ENCODE results near the gene CD47.

CD47 gene

DNA sequence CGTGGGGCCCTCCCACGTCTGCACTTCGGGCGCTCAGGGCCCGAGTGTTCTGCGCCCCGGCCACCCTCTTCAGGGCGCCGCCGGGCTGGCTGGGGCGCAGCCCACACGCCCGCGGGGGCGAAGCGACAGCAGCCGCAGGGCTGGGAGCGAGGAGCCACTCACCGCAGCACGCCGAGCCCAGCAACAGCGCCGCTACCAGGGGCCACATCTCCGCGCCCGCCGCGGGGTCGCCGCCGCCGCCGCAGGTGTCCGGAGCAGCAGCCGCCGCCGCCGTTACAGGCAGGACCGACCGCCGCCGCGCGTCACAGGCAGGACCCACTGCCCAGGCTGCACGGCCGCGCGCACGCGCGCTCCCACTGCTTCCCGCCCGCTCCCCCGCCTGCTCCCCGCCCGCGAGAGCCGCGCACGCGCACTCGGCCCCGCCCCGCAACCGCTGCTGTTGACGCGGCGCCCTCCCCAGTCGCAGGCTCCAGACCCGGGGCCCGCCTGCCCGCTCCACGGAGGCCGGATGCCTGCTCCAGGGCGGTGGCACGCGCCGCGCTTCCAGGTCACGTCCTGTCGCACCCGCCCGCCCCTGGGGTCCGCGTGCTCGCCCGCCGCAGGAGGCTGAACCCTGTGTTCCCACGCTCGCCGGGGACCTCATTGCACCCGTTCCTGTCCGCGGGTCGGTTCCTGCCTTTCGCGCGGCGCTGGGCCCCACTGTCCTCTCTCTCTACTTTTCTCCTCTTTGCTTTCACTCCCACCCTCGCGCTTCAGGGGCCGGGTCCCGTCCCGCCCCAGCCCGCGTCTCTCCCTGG is at the start of gene CD47:
Gene CD47 (minus strand): TSS at position 331 of the 797 bp plus-strand sequence. CDS start 123 bp downstream, at position 208.
- no peak for DNase-seq (ENCODE audit: low read depth)

DNA sequence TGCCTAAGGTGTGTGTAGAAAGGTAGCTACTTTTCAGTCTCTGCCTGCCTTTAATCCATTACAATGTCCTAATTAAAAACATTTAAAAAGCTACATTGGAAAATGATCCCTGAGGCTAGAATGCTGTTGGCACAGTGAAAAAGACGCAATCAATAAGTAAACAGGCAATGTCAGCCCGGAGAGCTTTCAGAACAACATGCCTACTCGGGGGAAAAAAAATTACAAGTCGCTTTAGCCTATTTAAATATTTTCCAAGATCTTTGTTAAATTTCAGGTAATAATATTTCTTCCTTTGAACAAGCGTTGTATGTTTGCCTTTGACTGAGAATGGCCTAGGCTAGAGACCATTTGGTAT is 46.6 kb upstream of the CD47 start:
- DNase-seq (ENCODE audit: low read depth), result no peak

DNA sequence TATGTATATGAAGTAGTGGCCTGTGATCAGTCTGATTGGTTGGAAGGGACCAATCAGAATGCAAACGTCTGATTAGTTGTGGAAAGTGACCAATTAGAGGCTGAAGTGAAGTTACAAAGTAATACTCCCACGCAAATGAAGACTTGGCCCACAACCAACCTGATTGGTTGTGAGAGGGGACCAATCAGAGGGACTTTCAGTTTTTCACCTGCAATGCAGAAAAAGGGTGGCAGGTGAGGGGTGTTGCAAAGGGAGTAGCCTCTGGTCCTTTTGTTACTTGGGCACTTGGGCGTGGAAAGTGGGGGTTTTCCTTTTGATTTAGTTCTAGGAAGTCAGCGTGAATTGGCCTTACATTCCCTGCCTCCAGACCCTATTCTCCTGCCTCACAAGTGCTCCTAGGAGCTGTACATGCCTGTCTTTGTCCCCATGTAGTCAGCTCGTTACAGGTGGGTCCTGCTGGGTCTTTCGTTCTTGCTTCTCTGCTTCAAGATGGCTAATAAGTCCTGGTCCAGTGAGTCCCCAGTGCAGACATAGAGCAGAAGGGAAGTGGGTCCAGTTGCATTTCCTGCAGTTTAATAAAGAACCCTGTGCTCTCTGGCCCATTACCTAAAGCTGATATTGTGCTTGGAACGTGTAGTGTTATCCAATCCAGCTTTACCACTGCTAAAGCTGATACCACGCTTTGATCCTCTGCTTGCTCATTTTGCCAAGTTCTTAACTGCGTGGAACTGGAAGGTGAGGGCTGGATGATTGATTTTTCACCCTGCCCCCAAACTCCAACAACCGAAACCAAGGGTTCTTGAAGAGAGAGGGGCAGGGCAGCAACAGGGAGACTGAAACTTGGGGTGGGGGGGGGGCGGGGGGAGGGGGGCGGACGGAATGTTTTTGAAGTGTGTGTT is 46.0 kb upstream of the CD47 start:
- no peak for DNase-seq (ENCODE audit: low read depth)

DNA sequence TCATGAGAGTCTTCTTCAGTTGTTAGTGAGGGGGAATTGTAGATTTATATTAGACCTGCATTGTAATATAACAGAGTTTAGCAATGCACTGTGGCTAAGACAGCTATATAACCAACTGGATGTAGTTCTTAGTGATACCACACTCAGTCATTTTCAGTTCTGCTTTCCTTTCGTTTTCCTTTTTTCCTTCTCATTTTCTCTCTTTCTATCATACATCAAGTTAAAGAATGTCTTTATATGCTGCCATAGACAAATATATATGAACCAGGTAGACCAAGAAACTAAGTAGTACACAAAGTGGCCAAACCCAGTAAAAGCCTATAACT is 43.7 kb upstream of the CD47 start:
- DNase-seq (ENCODE audit: low read depth), result no peak

DNA sequence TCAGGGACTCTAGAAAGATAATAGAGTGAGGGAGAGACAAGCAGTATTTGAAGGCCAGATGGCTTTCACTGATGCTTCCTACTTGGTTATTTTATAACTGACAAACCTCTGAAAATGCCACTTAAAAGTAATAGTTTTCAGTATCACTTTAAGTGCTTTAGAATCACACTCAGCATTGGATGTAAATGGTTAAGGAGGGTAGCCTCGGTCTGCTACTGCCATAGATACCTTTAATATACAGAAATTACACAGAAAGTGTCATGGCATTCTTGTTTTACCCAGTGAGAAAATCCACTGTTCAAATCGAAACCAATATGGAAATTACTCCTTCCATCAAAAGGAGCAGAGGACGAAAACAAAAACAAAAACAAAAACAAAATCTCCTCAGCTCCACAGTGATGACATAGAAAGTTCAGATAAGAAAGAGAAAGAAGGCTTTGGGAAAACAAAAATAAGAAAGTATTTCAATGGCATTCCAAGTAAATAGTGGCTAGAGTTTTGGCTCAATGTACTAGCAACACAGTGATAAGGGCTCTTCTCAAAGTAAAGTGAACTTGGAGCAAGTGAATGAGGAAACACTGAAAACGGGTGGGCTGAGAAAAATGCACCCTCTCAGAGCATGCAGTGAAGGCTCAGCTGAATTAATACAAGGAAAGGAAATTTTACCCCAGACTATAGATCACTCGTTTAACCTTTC is 43.2 kb upstream of the CD47 start:
- DNase-seq (ENCODE audit: low read depth), result no peak

DNA sequence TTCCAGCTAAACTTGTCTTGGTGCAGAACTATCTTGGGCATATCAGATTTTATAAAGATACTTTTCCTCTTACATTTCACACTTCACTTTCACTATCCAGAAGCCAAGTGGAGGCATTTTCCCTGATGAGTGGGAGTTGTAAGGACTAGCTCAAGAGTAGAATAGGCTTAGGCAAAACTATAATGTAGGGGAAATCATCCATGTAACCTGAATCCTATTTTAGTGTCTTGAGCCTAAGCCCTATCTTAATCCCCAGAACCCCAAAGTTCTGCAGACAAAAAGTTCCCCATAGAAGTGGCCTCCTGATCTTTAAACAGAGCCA is 42.2 kb upstream of the CD47 start:
- DNase-seq (ENCODE audit: low read depth), result no peak

DNA sequence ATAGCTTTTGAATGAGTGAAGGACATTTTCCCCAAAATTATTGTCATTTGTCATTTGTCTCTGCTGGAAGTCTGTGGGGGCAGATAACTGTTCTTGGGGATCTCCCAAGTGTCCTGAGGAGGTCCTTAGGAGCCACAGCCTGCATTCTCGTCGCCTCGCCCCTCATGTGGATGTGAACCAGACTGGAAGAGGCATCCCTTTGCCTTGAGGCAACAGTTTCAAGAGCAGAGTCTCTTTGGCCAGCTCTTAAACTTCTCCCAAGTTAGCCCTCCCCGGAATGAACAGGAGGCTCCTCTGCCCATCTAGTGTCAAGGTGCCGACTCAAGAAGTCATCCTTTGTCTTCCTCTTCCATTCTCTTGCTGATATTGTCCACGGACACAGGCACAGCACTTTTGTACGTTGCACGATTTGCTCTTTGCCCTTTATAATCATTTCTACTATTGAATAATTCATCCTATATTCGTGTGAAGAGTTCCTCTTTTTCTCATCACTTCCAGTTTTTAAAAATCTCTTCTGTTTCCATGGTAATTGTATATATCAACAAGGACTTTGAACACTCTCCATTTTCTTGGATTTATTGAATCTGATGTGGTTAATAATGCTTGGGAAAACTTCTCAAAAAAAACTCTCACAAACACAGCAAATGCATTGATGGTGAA is 40.8 kb upstream of the CD47 start:
- DNase-seq (ENCODE audit: low read depth), result no peak

DNA sequence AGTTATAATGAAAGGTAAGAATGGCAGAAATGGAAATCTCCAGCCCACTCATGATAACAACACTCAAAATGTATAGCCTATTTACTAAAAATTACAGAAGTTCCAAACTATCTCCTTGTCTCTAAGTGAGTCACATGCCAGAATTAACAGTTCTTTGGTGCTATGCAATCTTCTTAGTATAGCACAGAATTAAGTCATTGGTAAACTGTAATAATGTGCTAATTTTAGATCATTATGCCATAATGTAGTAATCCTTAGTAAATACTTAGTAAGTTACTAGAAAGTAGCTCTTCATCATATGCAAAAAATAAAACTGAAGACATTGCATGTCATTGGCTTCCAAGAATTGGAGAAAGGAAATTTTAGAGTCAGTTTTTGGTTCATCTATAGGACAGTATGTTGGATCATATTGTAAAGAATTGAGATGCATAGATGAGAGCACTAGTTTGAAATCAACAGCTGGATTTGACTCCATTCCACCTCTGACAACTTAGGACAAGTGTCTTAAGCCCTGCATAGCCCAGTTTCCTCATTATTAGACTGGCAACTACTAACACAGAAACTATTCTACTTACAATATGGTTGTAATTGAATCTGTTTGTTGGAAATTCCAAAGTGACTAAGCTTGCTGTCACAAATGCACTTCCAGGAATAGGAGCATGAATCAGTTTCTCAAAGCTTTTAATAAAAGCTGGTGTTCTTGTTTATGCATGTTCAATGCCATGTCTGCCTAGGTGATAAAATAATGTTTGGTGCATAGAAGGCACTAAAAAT is 40.1 kb upstream of the CD47 start:
- DNase-seq (ENCODE audit: low read depth), result peak; percentile 84

DNA sequence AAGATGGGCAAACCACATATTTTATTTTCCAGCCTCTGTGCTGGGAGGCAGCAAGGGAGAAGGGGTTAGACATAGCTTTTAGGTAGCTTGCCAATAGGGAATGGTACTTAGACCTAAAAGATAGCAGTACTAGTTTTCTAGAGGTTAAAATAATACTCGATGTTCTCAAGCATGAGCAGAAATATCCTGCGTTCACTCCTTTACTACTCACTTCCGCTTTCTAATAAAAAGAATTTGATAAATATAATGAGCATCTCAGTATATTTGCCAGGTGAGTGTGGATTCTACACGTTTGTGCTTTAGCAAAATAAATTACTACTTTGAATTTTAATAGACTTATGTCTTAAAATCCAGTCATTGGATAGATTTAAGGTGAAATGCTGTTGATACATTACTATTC is 39.4 kb upstream of the CD47 start:
- DNase-seq (ENCODE audit: low read depth), result no peak

DNA sequence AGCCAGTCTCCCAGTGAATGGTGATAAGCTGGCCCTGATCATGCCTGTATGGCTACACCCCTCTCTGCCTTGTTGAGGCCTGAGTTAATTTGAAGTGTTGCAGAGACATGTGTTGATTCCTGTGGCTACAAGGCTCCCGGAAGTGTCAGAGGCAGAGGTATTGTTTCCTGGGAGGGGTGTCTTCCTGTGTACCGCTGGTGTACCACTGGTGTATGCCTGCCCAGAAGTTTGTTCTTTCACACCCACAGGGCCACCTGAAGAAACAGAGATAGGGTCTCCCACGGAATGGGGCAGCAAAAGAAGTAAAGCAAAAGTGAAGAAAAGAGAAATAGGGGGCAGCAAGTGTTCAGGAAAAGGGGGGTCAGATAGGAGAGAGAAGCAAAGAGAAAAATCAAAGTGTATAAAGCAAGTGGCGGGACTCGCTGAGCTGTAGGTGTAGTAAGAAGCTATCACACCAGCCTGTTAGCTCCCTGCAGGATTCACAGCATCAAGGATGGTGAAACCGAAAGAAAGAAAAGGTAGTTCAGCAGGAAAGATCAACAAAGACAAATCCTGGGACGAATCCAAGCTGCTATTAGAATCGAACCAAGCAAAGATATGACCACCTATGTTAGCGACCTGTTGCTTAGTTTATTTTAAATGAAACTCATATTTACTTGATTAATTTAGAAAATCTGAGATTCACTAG is 36.6 kb upstream of the CD47 start:
- DNase-seq (ENCODE audit: low read depth), result no peak

DNA sequence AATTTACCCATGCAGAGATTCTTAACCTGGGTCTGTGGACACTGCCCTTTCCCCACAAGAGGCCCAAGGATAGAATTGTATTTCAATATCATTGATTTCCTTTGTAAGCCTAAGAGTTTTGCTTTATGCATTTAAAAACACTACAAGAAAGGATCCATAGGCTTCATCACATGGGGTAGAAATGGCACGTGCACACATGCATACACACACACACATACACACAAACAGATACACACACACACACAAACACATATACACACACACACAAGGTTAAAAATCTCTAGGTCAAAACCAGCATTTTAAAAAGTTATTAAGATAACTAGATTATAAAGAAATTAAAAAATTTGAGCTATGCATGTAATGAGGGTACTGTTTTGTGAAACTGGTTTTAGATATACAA is 35.5 kb upstream of the CD47 start:
- no peak for DNase-seq (ENCODE audit: low read depth)

DNA sequence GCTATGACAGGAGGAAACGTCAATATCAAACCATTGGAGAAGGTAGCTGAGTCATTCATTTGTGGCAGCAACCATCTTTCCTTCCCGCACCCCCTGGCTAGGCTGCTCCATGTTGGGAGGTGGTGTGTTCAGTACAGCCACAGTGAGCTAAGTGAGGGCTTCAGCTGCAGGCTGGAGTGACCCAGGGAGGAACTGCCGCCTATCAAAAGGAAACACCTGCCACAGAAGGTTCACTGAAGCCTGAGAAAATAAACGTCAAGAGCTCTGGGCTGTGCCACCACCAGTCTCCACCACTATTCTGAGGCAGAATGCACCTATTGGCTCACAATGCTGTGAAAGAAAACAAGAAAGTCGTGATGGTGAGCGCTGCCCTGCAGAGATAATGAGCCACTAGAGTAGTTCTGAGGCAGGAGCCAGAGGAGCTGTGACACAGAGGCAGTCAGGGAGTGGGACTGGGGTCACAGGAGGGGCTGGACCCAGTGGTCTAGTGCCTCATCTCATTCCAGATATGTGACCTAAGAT is 34.8 kb upstream of the CD47 start:
- DNase-seq (ENCODE audit: low read depth), result no peak

DNA sequence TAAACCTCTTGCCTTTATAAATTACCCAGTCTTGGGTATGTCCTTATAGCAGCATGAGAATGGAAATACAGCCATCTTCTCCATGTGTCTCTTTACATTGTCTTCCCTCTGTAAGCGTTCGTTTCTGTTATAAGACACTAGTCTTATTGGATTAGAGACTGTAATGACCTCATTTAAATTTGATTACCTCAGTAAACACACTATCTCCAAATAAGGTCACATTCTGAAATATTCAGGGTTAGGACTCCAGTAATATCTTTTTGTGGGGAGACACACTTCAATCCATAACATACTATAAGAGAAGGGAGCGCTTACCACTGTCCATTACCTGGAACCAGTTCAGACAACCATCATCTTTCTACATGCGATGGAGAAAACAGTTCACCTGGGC is 34.3 kb upstream of the CD47 start:
- DNase-seq (ENCODE audit: low read depth), result no peak

DNA sequence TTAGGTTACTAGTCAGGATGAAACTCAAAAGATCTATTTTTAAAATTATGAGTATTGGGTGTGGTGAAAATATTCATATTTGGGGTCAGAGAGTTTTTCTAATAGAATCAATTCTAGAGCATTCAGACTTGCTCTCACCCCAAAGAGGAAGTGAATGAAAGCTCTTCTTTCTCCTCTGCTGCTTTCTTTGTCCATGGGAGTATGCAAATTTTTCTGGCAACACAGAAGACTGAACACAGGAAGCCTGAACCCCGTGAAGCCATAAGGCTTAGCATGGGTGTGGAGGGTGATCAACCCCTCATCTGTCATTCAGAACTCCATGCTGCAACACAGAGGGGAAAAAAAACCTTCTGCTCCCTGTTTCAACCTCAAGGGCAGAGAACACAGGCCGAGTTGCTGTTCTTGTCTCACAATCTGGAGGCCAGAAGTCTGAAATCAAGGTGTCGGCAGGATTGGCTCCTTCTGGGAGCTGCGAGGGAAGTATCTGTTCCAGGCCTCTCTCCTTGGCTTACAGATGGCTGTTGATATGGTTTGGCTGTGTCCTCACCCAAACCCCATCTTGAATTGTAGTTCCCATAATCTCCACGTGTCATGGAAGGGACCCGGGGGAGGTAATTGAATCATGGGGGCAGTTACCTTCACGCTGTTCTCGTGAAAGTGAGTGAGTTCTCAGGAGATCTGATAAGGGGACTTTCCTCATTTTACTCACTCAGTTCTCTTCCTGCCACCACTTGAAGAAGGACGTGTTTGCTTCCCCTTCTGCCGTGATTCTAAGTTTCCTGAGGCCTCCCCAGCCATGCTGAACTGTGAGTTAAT is 33.7 kb upstream of the CD47 start:
- no peak for DNase-seq (ENCODE audit: low read depth)

DNA sequence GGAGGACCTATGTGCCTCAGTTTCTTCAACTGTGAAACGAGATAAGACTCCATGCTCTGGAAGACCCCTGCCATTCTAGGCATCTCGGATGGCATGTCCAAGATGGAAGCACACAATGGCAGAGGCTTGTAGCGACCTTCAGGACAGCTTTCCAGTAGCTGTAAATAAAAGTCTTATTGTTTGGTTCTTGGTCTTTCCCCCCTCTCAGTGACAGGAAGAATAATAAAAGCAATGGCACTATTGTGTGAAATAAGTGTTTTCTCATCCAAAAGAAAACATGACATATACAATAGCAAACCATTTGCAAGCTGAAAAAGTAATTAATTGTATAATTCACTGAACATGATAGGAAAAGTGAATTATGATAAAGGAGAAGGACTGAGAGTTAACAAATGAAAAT is 32.5 kb upstream of the CD47 start:
- DNase-seq (ENCODE audit: low read depth), result no peak

DNA sequence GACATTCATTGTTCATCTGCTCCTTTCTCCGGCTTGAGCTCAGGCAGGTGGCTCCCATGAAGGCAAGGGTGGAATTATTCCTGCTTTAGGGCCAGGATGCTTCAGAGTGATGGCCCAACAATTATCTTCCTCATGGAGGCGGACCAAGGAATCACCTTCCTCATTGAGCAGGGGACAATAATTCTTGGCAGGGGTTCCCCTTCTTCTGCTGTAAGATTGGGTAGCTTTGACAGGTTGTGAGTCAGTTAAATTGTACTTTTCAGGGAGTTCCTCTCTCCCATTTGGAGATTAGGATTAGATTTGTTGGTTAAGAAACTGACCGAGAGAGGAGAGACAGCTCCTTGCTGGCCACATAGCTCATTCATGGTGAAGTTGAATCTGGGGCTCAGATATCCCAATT is 31.4 kb upstream of the CD47 start:
- no peak for DNase-seq (ENCODE audit: low read depth)

DNA sequence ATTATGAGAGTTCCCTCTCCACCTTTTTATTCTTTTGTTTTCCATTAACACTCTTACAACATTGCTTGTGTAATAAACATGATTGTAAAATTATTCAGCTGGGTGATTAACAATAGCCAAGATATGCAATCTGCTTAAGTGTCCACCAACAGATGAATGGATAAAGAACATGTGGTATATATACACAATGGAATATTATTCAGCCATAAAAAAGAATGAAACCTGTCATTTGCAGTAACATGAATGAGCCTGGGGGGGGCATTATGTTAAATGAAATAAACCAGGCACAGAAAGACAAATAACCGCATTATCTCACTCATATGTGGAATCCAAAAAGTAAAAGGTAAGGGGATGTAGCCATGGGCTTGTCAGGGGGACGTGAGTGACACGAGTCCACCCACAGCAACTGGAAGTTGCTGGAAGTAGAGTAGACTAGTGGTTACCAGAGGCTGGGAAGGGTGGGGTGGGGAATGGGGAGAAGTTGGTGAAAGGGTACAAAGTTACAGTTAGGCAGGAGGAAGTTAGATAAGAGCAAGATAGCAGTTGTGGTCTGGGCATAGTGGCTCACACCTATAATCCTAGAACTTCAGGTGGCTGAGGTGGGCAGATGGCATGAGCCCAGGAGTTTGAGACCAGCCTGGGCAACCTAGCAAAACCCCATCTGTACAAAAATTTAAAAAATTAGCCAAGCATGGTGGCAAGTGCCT is 28.7 kb upstream of the CD47 start:
- DNase-seq (ENCODE audit: low read depth), result no peak

DNA sequence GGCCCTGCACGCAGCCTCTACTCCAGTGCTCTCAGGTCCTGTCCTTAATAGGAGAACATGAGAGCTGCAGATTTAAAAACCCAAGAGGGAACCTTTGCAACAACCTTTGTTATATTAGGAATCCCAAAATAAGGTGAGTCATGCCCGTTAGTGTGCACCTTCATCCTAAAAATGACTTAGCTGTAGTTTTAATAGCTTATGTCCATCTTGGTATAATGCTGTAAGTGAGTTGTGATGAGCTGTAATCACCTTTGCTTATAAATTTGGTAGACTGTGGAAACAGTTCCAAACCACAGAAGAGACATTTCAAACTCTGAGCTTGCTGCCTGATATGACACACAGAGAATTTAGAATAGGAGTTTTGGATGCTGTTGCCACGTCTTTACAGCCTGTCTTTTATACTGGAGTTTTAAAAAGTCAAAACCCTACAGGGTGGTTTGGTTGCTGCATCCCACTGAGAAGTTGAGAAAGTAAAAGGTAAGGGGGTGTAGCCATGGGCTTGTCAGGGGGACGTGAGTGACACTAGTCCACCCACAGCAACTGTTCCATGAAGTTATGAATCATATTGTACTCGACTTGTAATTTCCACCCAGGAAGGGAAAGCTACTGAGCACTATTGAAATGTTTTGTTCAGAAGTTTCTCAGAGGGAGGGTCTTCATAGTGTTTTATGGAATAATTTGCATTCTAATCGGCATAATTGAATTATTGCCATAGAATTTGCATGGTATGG is 27.4 kb upstream of the CD47 start:
- DNase-seq (ENCODE audit: low read depth), result no peak
